Measurements from ENCODE around the gene SYTL4. TPM values are rescaled to one million over a fixed set of nuclear protein-coding genes. Genes with fewer than 3 reads are reported as not detected.

SYTL4 gene
- total RNA-seq, 1 experiment from 2014 or later, result 23.4 TPM

GRCh38 chrX:100658941-100659381 lies 73.0 kb downstream of the SYTL4 start:
- Histone ChIP-seq H3K4me2 (no peak overlapping the region), H3K4me3 (no peak overlapping the region), H3K9me2 (ENCODE audit: insufficient read depth) (no peaks in the 10 kb centered on the region), H3K36me3 (ENCODE audit: low read depth) (0 out of 2 replicates have a peak, but pooled peaks cover 4% of the 10 kb centered on the region), H4K20me1 (ENCODE audit: insufficient read depth) (no peaks in the 10 kb centered on the region), H2AFZ (no peak overlapping the region), H3F3A (ENCODE audit: insufficient read depth, low read depth) (no peaks in the 10 kb centered on the region), H3K4me1 (replicated peaks; ENCODE audit: insufficient read depth) (peaks cover 14% of the 10 kb centered on the region; the same call in 1 of the 2 replicates), H3K27ac (no peak overlapping the region), H3K27me3 (ENCODE audit: insufficient read depth, low read depth) (no peaks in the 10 kb centered on the region), H3K9me3 (ENCODE audit: insufficient read depth, low read depth) (no peaks in the 10 kb centered on the region), H3K79me2 (ENCODE audit: low read depth) (0 out of 2 replicates have a peak, but pooled peaks cover 6% of the 10 kb centered on the region)
- POLR2A ChIA-PET (ENCODE audit: unreplicated experiment), result interaction anchor here (0.6 kb wide), 1 partner anchor 22 kb away, joined by 3 read pairs; no protein-coding TSS in a partner anchor
- peak in 1 of 2 experiments; percentile 41 for DNase-seq
- CTCF ChIA-PET, result interaction anchor here (0.6 kb wide), 1 partner anchor 213 kb away, joined by 5 read pairs; no protein-coding TSS in a partner anchor
- BruUV-seq (replicated peaks), result no TSS peak
- TF ChIP-seq, protein P1, sequence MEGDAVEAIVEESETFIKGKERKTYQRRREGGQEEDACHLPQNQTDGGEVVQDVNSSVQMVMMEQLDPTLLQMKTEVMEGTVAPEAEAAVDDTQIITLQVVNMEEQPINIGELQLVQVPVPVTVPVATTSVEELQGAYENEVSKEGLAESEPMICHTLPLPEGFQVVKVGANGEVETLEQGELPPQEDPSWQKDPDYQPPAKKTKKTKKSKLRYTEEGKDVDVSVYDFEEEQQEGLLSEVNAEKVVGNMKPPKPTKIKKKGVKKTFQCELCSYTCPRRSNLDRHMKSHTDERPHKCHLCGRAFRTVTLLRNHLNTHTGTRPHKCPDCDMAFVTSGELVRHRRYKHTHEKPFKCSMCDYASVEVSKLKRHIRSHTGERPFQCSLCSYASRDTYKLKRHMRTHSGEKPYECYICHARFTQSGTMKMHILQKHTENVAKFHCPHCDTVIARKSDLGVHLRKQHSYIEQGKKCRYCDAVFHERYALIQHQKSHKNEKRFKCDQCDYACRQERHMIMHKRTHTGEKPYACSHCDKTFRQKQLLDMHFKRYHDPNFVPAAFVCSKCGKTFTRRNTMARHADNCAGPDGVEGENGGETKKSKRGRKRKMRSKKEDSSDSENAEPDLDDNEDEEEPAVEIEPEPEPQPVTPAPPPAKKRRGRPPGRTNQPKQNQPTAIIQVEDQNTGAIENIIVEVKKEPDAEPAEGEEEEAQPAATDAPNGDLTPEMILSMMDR (conservative IDR thresholded peaks at IDR 0.05), result no peak
- TF ChIP-seq EZH2 (IDR thresholded peaks at IDR 0.05; ENCODE audit: low read depth), result no peak
- intact Hi-C loops (cut with micrococcal nuclease; ENCODE audit: unreplicated experiment), result no loop called here

DNA sequence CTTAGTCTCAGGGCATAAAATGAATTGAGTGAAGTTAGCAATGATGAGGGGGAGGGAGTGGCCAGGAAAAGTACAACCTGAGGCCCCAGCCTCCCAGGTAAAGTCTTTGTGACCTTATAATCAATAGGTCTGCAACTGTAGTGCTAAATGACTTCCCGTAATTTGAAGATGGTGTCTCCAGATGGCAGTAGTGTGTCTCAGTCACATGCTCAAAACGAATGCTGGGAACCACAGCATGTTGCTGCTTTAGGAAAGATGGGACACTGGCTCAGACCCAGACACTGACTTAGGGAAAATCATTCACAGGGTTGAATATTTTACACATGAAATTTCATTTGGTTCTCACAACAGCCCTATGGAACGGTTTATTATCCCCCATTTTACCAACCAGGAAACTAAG lies 77.7 kb downstream of the SYTL4 start:
- H3K4me2 ChIP-seq, result no peak overlapping the region
- CTCF ChIA-PET, result interaction anchor here (0.6 kb wide), 1 partner anchor 17 kb away, joined by 4 read pairs; no protein-coding TSS in a partner anchor
- intact Hi-C loops (cut with micrococcal nuclease; ENCODE audit: unreplicated experiment), result no loop called here
- 0 out of 2 replicates have a peak, but pooled peaks cover 17% of the 10 kb centered on the region for H3K36me3 ChIP-seq (ENCODE audit: low read depth)
- no peaks in the 10 kb centered on the region for H3K9me3 ChIP-seq (ENCODE audit: insufficient read depth, low read depth)
- POLR2A ChIA-PET (ENCODE audit: unreplicated experiment), result no interaction called here
- TF ChIP-seq EZH2 (IDR thresholded peaks at IDR 0.05; ENCODE audit: low read depth), result no peak
- TF ChIP-seq, protein P1 (conservative IDR thresholded peaks at IDR 0.05), result no peak; the same call in 1 of the 2 replicates
- H2AFZ ChIP-seq, result no peak overlapping the region
- no peaks in the 10 kb centered on the region for H3K27me3 ChIP-seq (ENCODE audit: insufficient read depth, low read depth)
- H3K4me3 ChIP-seq, result no peak overlapping the region
- DNase-seq, result no peak
- BruUV-seq (replicated peaks), result no TSS peak
- H3K9me2 ChIP-seq (ENCODE audit: insufficient read depth), result no peaks in the 10 kb centered on the region
- peaks cover 15% of the 10 kb centered on the region; the same call in 1 of the 2 replicates for H3F3A ChIP-seq (ENCODE audit: insufficient read depth, low read depth)
- H3K79me2 ChIP-seq (ENCODE audit: low read depth), result 0 out of 2 replicates have a peak, but pooled peaks cover 6% of the 10 kb centered on the region
- no peaks in the 10 kb centered on the region; the same call in 1 of the 2 replicates for H4K20me1 ChIP-seq (ENCODE audit: insufficient read depth)
- peaks cover 29% of the 10 kb centered on the region for H3K4me1 ChIP-seq (replicated peaks; ENCODE audit: insufficient read depth)
- H3K27ac ChIP-seq, result no peak overlapping the region

GRCh38 chrX:100652266-100652665 lies 79.7 kb downstream of the SYTL4 start:
- no peak for DNase-seq
- no peak for TF ChIP-seq EZH2 (IDR thresholded peaks at IDR 0.05; ENCODE audit: low read depth)
- TF ChIP-seq, protein P1 (conservative IDR thresholded peaks at IDR 0.05), result no peak
- Histone ChIP-seq H2AFZ (no peak overlapping the region), H3K4me1 (replicated peaks; ENCODE audit: insufficient read depth) (peaks cover 40% of the 10 kb centered on the region), H3K79me2 (ENCODE audit: low read depth) (peaks cover 7% of the 10 kb centered on the region), H3K36me3 (ENCODE audit: low read depth) (peaks cover 28% of the 10 kb centered on the region; the same call in 1 of the 2 replicates), H3K4me3 (no peak overlapping the region), H3F3A (ENCODE audit: insufficient read depth, low read depth) (peaks cover 32% of the 10 kb centered on the region; the same call in 1 of the 2 replicates), H3K27ac (no peak overlapping the region), H3K27me3 (ENCODE audit: insufficient read depth, low read depth) (no peaks in the 10 kb centered on the region), H3K4me2 (no peak overlapping the region), H4K20me1 (ENCODE audit: insufficient read depth) (no peaks in the 10 kb centered on the region; the same call in 1 of the 2 replicates), H3K9me2 (ENCODE audit: insufficient read depth) (no peaks in the 10 kb centered on the region), H3K9me3 (ENCODE audit: insufficient read depth, low read depth) (no peaks in the 10 kb centered on the region)
- CTCF ChIA-PET, result no interaction called here
- intact Hi-C loops (cut with micrococcal nuclease; ENCODE audit: unreplicated experiment), result no loop called here
- no TSS peak for BruUV-seq (replicated peaks)
- POLR2A ChIA-PET (ENCODE audit: unreplicated experiment), result no interaction called here
